Femur (tissue), 1 donor: ENCODE data around the gene GOLGA1.
A peak's percentile ranks its signal among the peaks of the same experiment; 100 is the strongest.

Source experiments
- DNase-seq: peaks from one replicate; pipeline ENCODE4 v3.0.0-alpha.2; 2017

Gene GOLGA1

DNA sequence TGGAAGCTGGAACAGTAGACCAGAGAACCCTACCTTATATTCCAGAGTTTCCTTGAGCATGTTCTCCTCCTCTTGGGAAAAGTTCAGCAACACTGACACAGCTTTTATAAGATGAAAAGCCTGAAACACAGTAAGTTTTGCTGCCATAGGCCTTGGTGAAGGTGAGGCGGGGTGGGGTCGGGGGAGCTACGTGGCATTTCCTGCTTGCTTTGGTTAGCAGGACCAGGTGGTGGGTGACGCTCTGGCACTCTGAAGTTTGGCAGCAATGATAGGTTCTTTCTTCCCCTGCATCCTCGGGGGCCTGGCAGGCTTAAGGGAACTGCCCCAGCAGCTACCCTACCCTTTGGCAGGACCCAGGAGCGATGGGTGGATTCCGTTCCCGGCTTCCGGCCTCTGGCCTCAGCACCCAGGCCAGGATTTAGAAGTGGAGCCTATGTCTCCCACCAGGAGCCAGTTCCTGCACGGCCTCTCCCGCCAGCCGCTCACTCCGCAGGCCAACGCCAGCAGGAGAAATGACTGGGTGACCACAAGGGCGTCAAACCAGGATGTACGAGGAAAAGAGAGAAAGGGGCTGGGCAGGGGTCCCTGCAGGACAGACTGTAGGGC is 59.6 kb downstream of the GOLGA1 start:
- no peak for DNase-seq

DNA sequence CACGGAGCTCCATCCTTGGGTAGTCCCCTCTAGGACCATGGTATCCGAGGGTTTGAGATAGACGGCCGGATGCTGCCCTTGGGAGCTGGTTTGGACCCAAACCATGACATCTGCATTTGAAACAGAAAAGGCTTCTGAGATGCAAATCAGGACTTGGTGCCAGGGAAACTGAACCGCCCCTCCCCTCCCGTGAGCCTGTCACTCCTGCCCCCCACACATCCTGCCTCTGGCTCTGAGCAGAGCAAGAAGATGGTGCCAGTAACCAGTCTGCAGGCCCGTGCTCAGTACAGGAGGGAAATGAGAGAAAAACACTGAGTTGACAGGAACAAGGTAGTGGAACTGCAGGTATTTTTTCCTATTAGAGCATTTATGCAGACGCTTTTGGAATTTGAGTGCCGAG is 60.4 kb downstream of the GOLGA1 start:
- DNase-seq: no peak

DNA sequence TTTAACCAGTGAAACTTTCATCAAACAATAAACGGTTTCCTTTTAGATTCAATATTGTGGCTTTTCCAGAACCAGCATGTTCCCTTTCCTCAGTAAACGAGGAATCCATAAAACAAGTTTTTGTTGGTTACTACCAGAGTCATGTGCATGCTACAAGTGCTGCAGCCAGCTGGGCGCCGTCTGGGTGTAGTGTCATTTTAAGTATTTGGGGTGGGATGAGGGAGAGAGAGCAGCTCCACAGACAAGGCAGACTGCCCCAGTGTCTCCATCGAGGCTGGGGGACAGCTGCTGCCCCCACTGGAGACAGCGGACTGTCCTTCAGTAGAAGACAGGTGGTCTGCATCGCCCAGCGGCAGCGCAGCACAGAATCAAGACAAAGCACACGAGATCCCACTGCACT is 61.7 kb downstream of the GOLGA1 start:
- DNase-seq: no peak

DNA sequence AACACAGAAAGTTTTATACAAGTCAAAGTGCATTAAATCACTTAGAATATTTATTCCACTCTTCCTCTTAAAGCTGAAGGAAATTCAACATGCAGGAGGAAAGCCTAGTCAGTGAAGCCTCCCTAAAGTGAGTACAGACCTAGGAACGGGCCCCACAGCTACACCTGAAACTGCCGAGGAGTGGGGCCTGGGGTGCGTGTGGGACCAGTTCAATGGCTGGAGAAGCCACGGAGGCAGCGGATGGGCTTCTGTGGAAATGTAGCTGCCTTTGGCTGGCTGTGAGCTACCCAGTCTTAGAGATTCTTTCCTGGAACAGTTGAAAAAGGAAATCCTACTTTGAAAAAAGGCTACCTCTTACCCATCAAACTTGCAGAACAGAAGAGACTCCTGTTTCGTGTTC is 62.4 kb downstream of the GOLGA1 start:
- DNase-seq: no peak

DNA sequence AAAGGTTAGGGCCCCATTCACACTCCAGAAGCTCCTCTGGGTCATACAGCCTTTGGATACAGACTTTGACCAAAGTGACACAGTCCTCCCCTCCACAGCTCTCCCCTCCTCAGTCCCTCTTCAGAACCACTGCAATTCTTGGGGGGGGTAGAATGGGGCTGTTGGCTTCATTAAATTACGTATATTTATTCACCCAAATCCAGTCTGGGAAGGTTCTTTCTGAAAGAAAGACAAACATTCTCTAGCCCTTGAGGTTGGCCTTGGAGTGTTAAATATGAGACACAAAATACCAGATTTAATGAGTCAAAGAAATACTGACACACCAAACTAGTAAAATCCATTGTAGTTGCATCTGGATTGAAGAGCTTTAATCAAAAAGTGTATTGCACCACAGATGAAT is 62.9 kb downstream of the GOLGA1 start:
- DNase-seq: no peak

DNA sequence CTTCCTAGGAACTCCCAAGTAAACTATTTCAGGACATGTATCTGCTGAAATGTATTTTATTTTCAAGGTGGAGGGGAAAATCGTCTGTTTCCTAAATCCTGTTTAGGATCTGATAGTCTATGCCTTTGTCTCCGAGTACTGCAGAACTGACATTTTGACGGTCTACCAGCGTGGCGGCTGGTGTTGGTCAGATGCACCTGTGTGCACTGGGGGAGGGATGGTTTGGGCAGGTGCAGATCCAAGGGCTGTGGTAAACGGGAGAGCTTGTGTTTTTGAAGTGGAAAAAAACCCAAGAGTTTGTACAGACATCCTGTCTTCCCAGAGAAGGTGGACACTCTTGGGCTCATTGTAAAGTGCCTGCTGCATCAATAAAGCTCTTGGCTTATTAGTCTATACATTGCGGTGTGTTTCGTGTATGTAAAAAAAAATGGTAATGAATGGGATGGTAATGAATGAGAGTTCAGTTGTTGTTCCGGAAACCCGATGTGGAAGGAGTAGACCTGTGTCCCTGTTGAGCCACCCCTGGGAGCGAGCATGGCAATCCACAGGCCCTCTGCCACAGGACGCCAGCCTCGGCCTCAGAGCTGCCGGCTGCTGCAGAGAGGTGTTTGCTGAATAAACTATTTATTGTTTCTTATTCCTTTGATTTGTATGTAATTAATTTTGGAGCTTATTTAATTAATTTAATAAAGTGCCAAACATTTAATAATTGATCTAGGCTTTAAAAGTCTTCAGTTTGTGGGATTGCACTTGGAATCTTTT is 63.7 kb downstream of the GOLGA1 start:
- DNase-seq: no peak

DNA sequence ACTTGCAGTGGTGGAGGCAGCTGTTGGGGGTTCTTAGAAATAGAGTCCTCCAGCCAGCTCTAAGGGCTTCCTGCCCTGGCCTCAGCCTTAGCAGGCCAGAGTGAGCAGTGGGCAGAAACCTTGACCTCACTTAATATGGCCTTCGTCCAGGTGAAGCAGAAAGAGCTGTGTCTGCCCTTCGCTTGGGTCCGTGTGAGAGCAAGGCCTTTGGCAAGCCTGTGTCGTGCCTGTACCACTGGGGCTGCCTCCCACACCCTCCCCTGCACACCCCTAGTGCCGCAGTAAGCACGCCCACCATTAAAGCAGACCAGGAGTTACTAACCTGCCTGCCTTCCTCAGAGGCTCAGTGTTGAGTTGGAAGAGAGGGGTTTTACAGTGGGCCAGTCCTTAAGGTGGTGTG is 65.4 kb downstream of the GOLGA1 start:
- DNase-seq: no peak

DNA sequence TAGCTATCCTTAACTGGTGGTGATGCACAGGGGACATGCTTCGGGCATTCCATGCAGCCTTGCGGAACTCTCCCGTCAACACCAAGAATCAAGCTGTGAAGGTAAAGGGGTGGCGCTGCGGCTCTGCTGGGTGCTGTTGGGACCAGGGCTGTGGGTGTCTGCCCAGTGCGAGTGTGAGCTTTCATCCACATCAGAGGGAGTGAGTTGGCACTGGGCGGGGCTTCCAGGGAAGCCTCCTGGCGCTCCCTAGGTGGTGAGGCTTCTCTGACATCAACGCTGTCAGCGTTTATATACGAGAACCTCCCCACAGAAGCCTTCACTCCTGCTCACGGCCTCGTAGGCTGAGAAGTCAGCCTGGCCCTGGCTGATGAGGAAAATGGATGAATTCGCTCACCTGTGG is 67.2 kb downstream of the GOLGA1 start:
- no peak for DNase-seq

DNA sequence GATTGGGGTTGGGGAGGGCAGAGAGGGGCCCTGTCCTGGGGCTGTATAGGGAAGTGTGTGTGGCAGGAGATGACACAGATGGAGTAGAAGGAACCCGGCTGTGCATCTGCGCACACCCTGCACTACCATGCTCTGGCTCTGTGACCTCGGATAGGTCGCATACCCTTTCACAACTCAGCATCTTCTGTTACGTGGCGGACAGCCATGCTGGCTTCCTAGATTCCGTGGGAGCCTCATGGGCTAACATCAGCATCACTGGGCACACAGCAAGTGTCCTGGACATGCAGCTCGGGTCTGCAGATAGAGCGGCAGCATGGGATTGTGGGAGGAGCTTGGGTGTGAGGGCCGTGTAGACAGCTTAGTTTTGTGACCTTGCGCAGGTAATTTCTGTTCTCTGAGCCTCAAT is 69.7 kb downstream of the GOLGA1 start:
- DNase-seq: no peak

DNA sequence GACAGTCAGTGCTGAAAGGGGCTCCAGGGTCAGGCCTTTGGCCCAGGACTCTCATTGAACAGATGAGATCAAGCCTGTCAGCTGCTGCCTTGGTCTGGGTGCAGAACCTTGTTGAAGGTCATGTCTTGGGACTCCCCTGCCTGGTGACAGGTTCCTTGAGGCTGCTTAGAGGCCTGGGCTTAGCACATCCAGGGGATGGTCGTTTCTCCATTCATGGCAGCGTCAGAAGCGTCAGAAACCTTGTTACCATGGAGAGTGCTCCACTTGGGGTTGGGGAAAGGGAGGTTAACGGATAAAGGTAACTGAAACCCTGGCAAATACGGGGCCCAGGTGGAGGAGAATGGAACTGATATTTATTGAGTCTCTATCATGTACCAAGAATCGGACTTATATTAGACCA is 70.2 kb downstream of the GOLGA1 start:
- no peak for DNase-seq

DNA sequence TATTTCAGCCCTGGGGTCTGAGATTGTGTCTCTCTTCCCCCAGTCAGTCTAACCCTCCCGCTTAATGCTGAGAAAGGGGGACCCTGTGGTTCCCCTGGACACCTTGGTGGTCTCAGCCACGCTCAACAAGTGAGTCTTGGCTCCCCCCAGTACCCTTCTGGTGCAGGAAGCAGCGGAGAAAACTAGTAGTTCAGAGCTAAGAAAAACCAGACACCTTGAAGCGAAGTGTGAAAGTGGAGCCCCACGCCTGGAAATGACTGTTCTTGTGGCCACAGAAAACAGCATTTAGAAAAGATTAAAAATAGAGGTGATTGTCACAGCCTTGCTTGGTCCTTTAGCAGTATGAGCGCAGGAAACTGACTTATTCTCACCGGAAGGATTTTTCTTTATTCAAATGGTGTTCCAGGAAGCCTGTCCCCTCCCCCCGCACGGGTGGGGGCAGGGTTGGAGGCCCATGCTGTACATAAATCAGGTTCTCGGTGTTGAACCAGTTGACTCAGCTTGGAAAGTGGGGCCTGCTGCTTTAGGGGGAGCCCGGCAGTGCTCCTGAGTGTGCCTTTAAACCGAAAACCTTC is 70.8 kb downstream of the GOLGA1 start:
- DNase-seq: peak; percentile 49

DNA sequence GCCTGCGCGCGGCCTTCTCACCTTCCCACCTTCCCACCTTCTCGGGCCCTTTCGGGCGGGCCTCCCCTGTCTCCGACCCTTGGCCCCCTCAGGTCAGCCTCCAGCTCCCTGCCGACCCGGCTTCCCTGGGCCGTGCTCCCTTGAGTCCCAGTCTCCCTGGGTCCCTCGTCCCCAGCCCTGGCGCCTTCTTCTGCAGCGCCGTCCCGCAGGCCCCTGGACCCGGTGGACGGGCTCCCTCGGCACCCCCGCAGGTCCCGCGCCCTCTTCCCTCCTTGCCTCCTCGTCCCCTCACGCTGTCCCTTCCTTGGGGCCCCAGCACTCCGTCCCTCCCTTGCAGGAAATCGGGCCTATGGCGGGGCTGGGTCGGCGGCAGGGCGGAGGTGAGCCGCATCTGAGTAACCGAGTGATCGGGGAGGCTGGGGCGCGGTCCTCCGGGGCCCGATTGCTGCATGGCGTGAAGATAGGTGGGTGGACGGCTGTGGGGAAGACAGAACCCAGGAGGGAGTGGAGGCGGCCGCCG is 71.4 kb downstream of the GOLGA1 start:
- DNase-seq: peak; percentile 43

DNA sequence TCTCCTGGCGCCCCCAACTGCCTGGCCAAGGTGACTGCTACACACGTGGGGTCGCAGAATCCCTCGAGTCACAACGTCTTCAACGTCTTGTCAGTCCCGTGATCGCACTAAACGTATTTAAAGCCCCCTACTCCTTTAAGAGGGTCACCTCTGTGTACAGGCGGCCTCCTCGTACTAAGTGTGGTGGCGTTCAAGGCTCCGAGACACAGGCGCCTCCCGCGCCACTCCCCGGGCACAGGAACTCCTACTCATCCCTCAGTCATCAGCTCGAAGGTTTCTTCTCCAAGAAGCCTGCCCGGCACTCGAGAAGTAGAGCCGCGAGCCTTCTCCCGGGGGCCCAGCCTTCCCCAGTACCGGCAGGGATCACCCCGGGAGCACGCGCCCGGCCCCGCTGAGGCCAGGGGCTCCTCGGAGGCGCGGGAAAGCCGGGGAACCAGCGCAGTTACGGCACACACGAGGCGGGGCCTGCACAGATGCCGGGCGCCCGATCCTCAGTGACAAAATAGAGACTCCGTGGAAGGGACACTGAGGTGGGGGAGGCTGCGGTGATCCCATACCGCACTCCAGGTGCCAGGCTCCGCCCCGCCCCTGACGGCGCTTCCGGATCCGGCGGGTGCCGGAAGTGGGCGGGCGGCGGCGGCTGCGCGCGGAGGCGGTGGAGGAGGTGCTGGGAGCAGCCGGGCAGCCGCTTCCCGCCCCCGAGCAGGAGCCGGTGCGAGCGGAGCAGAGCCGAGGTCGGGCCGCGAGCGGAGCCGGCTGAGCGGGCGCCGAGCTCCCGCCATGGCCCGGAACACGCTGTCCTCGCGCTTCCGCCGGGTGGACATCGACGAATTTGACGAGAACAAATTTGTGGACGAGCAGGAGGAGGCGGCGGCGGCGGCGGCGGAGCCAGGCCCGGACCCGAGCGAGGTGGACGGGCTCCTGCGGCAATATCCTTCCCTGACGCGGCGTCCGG is 72.1 kb downstream of the GOLGA1 start:
- peak; percentile 94 for DNase-seq

DNA sequence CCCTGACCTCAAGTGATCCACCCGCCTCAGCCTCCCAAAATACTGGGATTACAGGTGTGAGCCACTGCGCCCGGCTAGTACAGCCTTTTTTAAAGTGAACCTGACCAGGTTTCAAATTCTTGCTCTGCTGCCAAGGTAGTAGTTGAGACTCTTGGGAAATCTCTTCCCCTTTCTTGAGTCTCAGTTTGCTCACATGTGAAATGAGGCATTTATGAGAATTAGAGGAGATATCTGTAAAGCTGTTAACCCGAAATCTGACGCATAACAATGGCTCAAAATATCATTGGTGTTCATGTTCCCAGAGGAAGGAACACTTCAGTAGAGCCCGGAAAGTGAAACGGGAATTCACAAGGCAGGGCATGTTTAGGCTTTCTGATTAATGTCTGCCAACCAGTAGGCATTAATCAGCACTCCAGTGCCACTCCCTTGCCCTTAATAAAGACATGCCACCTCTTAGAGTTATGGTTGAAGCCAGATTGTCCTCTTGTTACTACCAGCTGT is 77.5 kb downstream of the GOLGA1 start:
- no peak for DNase-seq

DNA sequence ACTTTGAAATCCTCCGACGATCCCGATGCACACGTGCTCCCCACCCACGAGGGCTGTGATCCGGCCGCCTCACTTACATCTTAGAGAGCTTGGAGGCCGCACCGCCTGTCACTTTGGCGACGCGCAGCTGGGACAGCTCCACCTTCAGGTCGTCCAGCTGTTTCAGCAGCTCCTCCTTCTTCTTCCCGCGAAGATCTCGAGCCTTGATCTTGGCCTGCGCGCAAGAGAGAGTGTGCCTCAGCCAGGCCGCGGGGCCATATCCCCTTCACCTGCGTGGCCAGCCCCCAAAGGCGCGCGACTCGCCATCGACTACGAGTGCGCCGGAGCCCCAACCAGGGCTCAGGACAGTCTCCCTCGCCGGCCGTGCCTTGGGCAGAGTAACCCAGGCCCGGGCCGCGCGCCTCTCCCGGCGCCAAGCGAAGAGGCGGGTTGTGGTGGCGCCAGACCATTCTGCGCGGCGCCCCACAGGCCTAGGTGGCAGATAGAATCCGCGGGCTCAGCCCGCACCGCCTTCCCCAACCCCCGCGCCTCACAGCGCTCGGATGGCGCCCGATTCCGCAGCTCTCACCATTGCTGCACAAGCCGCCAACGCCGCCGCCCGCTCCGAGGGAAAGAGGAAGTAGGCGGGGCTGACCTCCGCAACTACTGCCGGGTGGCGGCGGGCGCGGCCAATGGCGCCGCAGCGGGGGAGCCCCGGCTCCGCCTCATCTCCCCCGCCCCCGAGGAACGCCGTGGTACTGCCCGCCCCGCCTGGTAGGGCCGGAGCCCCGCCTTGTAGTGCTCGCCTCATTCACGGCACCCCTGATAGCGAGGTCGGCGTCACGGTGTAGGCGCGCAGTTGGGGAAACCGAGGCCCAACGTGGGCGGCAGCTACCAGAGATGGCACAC is 79.3 kb downstream of the GOLGA1 start, which contains the start of the genes ARPC5L and RPL35:
Gene ARPC5L (plus strand): TSS at position 789 of the 888 bp plus-strand sequence. CDS start 7,161 bp downstream, outside the sequence.
Gene RPL35 (minus strand): TSS at position 616 of the 888 bp plus-strand sequence. CDS start 45 bp downstream, at position 571.
- DNase-seq: peak; percentile 96

DNA sequence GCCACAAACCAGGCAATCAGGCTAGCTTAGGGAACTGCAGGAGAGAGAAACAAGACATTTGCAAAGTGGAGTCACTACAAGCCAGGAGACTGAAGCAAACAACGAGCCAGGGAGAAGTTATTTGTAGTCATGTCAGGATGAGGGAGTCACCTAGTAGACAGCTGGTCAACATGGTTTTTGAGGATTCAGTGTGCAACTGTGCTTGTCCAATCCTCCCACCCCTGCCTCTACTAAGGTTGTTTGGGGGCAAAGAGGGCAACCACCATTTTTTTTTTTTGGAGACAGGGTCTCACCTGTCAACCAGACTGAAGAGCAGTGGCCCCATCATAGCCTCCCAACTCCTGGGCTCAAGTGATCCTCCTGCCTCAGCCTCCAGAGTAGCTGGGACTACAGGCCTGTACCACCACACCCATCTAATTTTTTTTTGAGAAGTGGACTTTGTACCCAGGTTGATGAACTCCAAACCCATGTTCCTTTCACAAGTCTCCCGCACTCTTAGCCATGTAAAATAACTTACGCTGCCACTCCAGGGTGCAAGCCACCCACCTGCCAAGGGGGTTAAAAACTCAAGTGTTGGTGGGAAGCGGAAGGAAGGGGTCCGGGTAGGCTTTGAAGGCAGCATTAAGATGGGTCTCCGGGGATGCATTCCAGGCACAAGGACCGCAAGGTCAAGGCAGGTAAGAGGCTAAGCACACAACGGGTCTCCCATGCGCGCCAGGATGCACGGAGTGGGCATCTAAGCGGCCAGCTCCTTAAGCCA is 80.1 kb downstream of the GOLGA1 start:
- DNase-seq: no peak

DNA sequence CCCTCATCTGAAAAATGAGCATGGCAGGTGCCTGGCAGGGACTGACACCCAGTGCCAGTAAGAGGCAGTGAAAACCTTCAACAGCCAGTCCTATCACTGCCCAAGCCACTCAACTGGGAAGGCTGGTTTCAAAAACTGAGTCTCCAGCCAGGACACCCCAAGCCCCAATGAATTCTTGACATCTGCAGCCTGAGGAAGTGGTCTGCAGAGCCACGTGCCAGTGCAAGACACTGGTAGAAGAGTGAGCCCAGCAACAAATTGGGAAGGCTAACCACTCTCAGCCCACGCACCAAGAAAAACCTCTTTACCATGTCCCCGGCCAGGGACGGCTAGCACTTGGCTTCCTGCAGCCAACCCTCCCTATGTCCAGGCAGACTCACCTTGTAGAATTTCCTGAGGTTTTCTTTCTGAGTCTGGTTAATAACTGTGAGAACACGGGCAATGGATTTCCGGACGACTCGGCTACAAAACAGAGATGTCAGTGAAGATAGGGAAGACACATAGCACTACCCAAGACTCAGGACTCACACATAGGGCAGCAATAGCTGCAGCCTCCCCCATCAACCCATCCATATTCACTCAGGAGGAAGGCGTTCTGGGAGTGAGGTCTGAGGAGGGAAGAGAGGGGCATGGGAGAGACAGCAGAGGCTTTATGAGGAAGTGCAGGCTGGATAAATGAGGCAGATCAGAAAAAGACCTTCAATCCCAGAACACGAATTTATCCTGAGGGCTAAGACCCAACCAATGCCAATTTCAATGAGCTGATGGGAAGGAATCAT is 80.9 kb downstream of the GOLGA1 start:
- no peak for DNase-seq

DNA sequence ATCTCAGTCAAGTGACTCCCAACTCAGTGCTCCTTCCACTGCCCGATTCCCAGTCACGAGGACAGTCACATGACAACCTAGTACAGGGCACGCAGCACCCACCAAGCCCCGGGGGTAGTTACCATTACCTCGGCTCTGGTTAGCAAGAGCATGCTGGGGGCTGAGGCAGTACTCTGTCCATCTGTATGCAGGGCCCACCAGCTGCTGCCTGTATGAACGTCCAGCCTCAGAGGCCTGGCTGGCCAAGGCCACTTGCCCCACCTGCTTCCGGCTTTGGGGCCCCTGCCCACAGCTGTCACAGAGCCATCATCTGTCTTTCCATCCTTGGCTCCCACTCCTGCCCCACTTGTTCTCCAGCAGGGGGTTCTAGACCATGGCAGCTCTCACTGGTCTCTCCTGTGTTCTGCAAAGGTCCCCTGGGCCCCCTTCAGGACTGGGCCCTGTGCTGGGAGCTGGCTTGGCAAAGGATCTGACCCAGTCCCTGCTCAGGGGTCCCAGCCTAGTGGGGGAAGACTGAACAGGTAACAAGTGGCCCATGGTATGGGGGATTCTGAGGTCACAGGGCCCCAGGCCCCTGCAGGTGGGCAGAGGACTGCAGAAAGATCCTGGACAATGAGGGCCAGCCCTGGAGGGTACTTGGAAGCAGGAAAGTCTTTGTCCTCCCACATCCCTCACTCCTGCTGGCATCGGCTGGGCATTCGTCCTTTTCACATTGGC is 82.4 kb downstream of the GOLGA1 start:
- DNase-seq: peak; percentile 62

DNA sequence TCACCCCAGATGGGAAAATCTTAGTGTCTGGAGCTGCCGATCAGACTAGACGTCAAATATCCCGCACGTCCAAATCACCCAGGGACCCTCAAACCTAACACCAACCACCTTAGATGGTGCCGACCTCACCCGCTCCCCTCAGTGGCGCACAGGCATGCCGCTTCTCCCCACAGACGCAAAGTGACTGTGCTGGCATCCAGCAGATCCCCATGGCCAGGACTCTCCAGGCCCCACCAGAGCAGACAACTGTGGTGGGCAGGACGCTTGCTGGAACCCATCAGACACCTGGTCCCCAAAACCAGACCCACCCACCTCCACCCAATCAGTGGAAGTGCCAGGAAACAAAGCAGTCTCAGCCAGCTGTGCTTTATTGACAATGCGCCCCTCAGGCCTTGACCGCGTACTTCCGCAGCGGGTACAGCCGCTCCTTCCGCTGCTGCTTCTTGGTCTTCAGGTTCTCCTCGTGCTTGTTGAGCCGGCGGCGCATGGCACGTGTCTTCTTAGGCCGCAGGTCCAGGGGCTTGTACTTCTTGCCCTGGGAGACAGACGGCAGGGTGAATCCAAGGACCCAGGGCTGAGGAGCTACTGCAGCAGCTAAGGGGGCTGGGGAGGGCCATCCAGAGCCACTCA is 83.2 kb downstream of the GOLGA1 start:
- DNase-seq: no peak
